ENCODE results near the gene ACTG1.

Gene ACTG1

GRCh38 chr17:81540676-81541027, 28.1 kb upstream of the ACTG1 start:
- H3K27ac ChIP-seq (replicated peaks; ENCODE audit: low read length) = no peak overlapping the region
- H3K4me2 ChIP-seq (ENCODE audit: insufficient read depth, low read length, poor library complexity, severe bottlenecking) = no peak overlapping the region
- H2BK15ac ChIP-seq (ENCODE audit: low read length) = no peak overlapping the region
- no peak overlapping the region for H3K4me3 ChIP-seq (ENCODE audit: low read length in 2 of 2)
- H3K27me3 ChIP-seq (ENCODE audit: control insufficient read depth in 3 of 3, insufficient read depth in 3 of 3, low read depth in 1 of 3, low read length in 3 of 3) = peaks cover 0 to 14% (median 6%) of the 10 kb centered on the region in 3 experiments
- H2AFZ ChIP-seq (ENCODE audit: low read length) = no peak overlapping the region
- no peak for DNase-seq (ENCODE audit: low spot score)
- no peak overlapping the region for H3K4ac ChIP-seq (ENCODE audit: low read length)
- no peak overlapping the region for H2AK5ac ChIP-seq (ENCODE audit: low read depth, low read length)
- no peak overlapping the region for H2BK5ac ChIP-seq (ENCODE audit: low read length)
- no peak overlapping the region for H3K23ac ChIP-seq (ENCODE audit: low read depth, low read length, poor library complexity)
- peaks cover 5% of the 10 kb centered on the region for H3K79me1 ChIP-seq (ENCODE audit: low read depth, low read length)
- H3K36me3 ChIP-seq (replicated peaks in 1 of 2; ENCODE audit: control insufficient read depth in 2 of 2, insufficient read depth in 2 of 2, low read length in 2 of 2) = peaks cover 22 to 56% of the 10 kb centered on the region in 2 donors
- H3K4me1 ChIP-seq (ENCODE audit: control insufficient read depth in 2 of 2, insufficient read depth in 1 of 2, low read depth in 1 of 2, low read length in 2 of 2) = peaks cover 2 to 6% of the 10 kb centered on the region in 2 donors
- no peaks in the 10 kb centered on the region for H3K9me3 ChIP-seq (replicated peaks in 1 of 2; ENCODE audit: control insufficient read depth in 2 of 2, insufficient read depth in 1 of 2, low read depth in 1 of 2, low read length in 2 of 2)
- no CpG with 5 or more reads among the region's 14 CpGs for WGBS, 2 donors (ENCODE audit: extremely low coverage in 2 of 2, insufficient read length in 2 of 2, insufficient replicate concordance in 1 of 2)
- no peak overlapping the region for H2BK12ac ChIP-seq (ENCODE audit: low read length)
- H3K14ac ChIP-seq (ENCODE audit: low read length) = no peak overlapping the region
- no peak overlapping the region for H4K91ac ChIP-seq (ENCODE audit: low read depth, low read length, poor library complexity)
- H4K8ac ChIP-seq (ENCODE audit: low read depth, low read length) = no peak overlapping the region
- H3K18ac ChIP-seq (ENCODE audit: low read length) = no peak overlapping the region
- no peak overlapping the region for H2BK120ac ChIP-seq (ENCODE audit: low read depth, low read length)
- H3K9ac ChIP-seq (ENCODE audit: low read depth, low read length, poor library complexity) = no peak overlapping the region

GRCh38 chr17:81539961-81540675, 27.5 kb upstream of the ACTG1 start:
- no peak overlapping the region for H2AFZ ChIP-seq (ENCODE audit: low read length)
- H3K79me1 ChIP-seq (ENCODE audit: low read depth, low read length) = peaks cover 5% of the 10 kb centered on the region
- H3K9me3 ChIP-seq (replicated peaks in 1 of 2; ENCODE audit: control insufficient read depth in 2 of 2, insufficient read depth in 1 of 2, low read depth in 1 of 2, low read length in 2 of 2) = no peaks in the 10 kb centered on the region
- peaks cover 2 to 6% of the 10 kb centered on the region in 2 donors for H3K4me1 ChIP-seq (ENCODE audit: control insufficient read depth in 2 of 2, insufficient read depth in 1 of 2, low read depth in 1 of 2, low read length in 2 of 2)
- H3K27ac ChIP-seq (replicated peaks; ENCODE audit: low read length) = no peak overlapping the region
- no CpG with 5 or more reads among the region's 28 CpGs for WGBS, 2 donors (ENCODE audit: extremely low coverage in 2 of 2, insufficient read length in 2 of 2, insufficient replicate concordance in 1 of 2)
- H2AK5ac ChIP-seq (ENCODE audit: low read depth, low read length) = no peak overlapping the region
- H3K23ac ChIP-seq (ENCODE audit: low read depth, low read length, poor library complexity) = peak overlapping the region; percentile 65
- no peak overlapping the region for H2BK5ac ChIP-seq (ENCODE audit: low read length)
- H3K4me3 ChIP-seq (ENCODE audit: low read length in 2 of 2) = no peak overlapping the region
- H3K4me2 ChIP-seq (ENCODE audit: insufficient read depth, low read length, poor library complexity, severe bottlenecking) = no peak overlapping the region
- peaks cover 0 to 16% (median 6%) of the 10 kb centered on the region in 3 experiments for H3K27me3 ChIP-seq (ENCODE audit: control insufficient read depth in 3 of 3, insufficient read depth in 3 of 3, low read depth in 1 of 3, low read length in 3 of 3)
- no peak overlapping the region for H3K14ac ChIP-seq (ENCODE audit: low read length)
- no peak overlapping the region for H3K18ac ChIP-seq (ENCODE audit: low read length)
- no peak overlapping the region for H2BK12ac ChIP-seq (ENCODE audit: low read length)
- H3K36me3 ChIP-seq (replicated peaks in 1 of 2; ENCODE audit: control insufficient read depth in 2 of 2, insufficient read depth in 2 of 2, low read length in 2 of 2) = peaks cover 18 to 51% of the 10 kb centered on the region in 2 donors
- no peak overlapping the region for H3K4ac ChIP-seq (ENCODE audit: low read length)
- no peak overlapping the region for H4K8ac ChIP-seq (ENCODE audit: low read depth, low read length)
- DNase-seq (ENCODE audit: low spot score) = no peak
- peak overlapping the region; percentile 17 for H2BK15ac ChIP-seq (ENCODE audit: low read length)
- H4K91ac ChIP-seq (ENCODE audit: low read depth, low read length, poor library complexity) = no peak overlapping the region
- H2BK120ac ChIP-seq (ENCODE audit: low read depth, low read length) = no peak overlapping the region
- peak overlapping the region; percentile 44 for H3K9ac ChIP-seq (ENCODE audit: low read depth, low read length, poor library complexity)

- H3K9ac ChIP-seq (ENCODE audit: low read depth, low read length, poor library complexity) = no peak overlapping the region
Measured at GRCh38 chr17:81539571-81539900, 26.9 kb upstream of the ACTG1 start.

DNA sequence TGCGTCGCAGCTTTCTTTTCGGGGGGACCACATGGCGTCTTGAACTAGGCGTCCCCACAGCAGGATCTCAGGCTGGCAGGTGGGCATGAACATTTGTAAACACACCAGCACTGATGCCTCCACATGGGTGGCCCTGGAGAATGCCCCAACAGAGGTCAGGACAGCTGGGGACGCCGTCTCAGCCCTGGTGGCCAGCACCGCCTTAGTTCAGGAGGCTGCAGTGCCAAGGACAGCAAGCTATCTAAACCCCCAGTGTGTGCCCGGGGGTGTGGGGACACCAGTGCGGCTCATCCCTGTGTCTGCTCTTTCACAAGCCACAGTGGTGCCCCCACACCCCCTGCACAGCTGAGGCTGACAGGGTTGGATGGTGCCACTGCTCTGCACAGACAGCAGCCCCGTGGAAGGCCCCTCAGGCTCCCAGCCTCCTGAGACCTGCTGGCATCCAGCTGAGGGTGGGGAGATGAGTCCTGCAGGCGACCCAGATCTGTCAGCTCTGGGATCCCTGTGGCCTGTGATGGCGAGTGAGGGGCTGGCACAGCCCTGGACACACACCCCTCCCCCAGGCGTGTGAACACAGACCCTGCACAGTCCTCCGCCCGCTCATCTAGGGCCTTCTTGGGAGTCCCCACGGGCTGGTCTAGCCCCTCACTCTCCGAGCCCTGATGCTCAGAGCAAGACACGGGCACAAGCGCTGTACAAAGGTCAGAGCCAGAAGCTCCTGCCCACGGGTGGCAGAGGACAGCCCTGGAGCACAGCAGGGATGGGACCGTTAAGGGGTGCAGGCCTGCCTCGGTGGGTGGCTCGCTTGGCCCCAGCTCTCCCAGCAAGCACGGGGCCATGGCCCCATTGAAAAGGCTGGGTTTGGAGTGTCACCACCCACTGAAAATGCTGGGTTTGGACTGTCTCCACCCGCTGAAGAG, 26.3 kb upstream of the ACTG1 start:
- H2BK5ac ChIP-seq (ENCODE audit: low read length) = no peak overlapping the region
- whole genome bisulfite sequencing, 2 donors (ENCODE audit: extremely low coverage in 2 of 2, insufficient read length in 2 of 2, insufficient replicate concordance in 1 of 2) = no CpG with 5 or more reads among the region's 26 CpGs
- no peak overlapping the region for H3K23ac ChIP-seq (ENCODE audit: low read depth, low read length, poor library complexity)
- H2BK15ac ChIP-seq (ENCODE audit: low read length) = no peak overlapping the region
- no peak overlapping the region for H3K27ac ChIP-seq (replicated peaks; ENCODE audit: low read length)
- peaks cover 5% of the 10 kb centered on the region for H3K79me1 ChIP-seq (ENCODE audit: low read depth, low read length)
- no peak overlapping the region for H4K91ac ChIP-seq (ENCODE audit: low read depth, low read length, poor library complexity)
- no peak overlapping the region for H2BK120ac ChIP-seq (ENCODE audit: low read depth, low read length)
- peak overlapping the region; percentile 27 for H3K14ac ChIP-seq (ENCODE audit: low read length)
- H2AK5ac ChIP-seq (ENCODE audit: low read depth, low read length) = no peak overlapping the region
- H4K8ac ChIP-seq (ENCODE audit: low read depth, low read length) = no peak overlapping the region
- DNase-seq (ENCODE audit: low spot score) = no peak
- peak overlapping the region; percentile 37 for H3K9ac ChIP-seq (ENCODE audit: low read depth, low read length, poor library complexity)
- peaks cover 0 to 16% (median 6%) of the 10 kb centered on the region in 3 experiments for H3K27me3 ChIP-seq (ENCODE audit: control insufficient read depth in 3 of 3, insufficient read depth in 3 of 3, low read depth in 1 of 3, low read length in 3 of 3)
- H3K4me3 ChIP-seq (ENCODE audit: low read length in 2 of 2) = no peak overlapping the region
- no peak overlapping the region for H3K18ac ChIP-seq (ENCODE audit: low read length)
- no peak overlapping the region for H2BK12ac ChIP-seq (ENCODE audit: low read length)
- H3K4me2 ChIP-seq (ENCODE audit: insufficient read depth, low read length, poor library complexity, severe bottlenecking) = no peak overlapping the region
- H2AFZ ChIP-seq (ENCODE audit: low read length) = no peak overlapping the region
- no peaks in the 10 kb centered on the region for H3K9me3 ChIP-seq (replicated peaks in 1 of 2; ENCODE audit: control insufficient read depth in 2 of 2, insufficient read depth in 1 of 2, low read depth in 1 of 2, low read length in 2 of 2)
- H3K4me1 ChIP-seq (ENCODE audit: control insufficient read depth in 2 of 2, insufficient read depth in 1 of 2, low read depth in 1 of 2, low read length in 2 of 2) = peaks cover 2 to 6% of the 10 kb centered on the region in 2 donors
- no peak overlapping the region for H3K4ac ChIP-seq (ENCODE audit: low read length)
- H3K36me3 ChIP-seq (replicated peaks in 1 of 2; ENCODE audit: control insufficient read depth in 2 of 2, insufficient read depth in 2 of 2, low read length in 2 of 2) = peaks cover 13 to 40% of the 10 kb centered on the region in 2 donors

More at GRCh38 chr17:81539571-81539900, 26.9 kb upstream of the ACTG1 start:
- no peak overlapping the region for H4K91ac ChIP-seq (ENCODE audit: low read depth, low read length, poor library complexity)
- H3K27ac ChIP-seq (replicated peaks; ENCODE audit: low read length) = no peak overlapping the region
- H3K36me3 ChIP-seq (replicated peaks in 1 of 2; ENCODE audit: control insufficient read depth in 2 of 2, insufficient read depth in 2 of 2, low read length in 2 of 2) = peaks cover 18 to 46% of the 10 kb centered on the region in 2 donors
- H3K18ac ChIP-seq (ENCODE audit: low read length) = no peak overlapping the region
- H4K8ac ChIP-seq (ENCODE audit: low read depth, low read length) = no peak overlapping the region
- peak overlapping the region; percentile 65 for H3K23ac ChIP-seq (ENCODE audit: low read depth, low read length, poor library complexity)
- H2AK5ac ChIP-seq (ENCODE audit: low read depth, low read length) = no peak overlapping the region
- H2BK12ac ChIP-seq (ENCODE audit: low read length) = no peak overlapping the region
- no peak overlapping the region for H2BK15ac ChIP-seq (ENCODE audit: low read length)
- H3K4ac ChIP-seq (ENCODE audit: low read length) = no peak overlapping the region
- H3K79me1 ChIP-seq (ENCODE audit: low read depth, low read length) = peaks cover 5% of the 10 kb centered on the region
- H3K9me3 ChIP-seq (replicated peaks in 1 of 2; ENCODE audit: control insufficient read depth in 2 of 2, insufficient read depth in 1 of 2, low read depth in 1 of 2, low read length in 2 of 2) = no peaks in the 10 kb centered on the region
- no peak overlapping the region for H2BK120ac ChIP-seq (ENCODE audit: low read depth, low read length)
- H3K4me2 ChIP-seq (ENCODE audit: insufficient read depth, low read length, poor library complexity, severe bottlenecking) = no peak overlapping the region
- H3K14ac ChIP-seq (ENCODE audit: low read length) = peak overlapping the region; percentile 17
- H2AFZ ChIP-seq (ENCODE audit: low read length) = no peak overlapping the region
- peaks cover 0 to 16% (median 6%) of the 10 kb centered on the region in 3 experiments for H3K27me3 ChIP-seq (ENCODE audit: control insufficient read depth in 3 of 3, insufficient read depth in 3 of 3, low read depth in 1 of 3, low read length in 3 of 3)
- no peak for DNase-seq (ENCODE audit: low spot score)
- H3K4me3 ChIP-seq (ENCODE audit: low read length in 2 of 2) = no peak overlapping the region
- H2BK5ac ChIP-seq (ENCODE audit: low read length) = no peak overlapping the region
- WGBS, 2 donors (ENCODE audit: extremely low coverage in 2 of 2, insufficient read length in 2 of 2, insufficient replicate concordance in 1 of 2) = no CpG with 5 or more reads among the region's 10 CpGs
- H3K4me1 ChIP-seq (ENCODE audit: control insufficient read depth in 2 of 2, insufficient read depth in 1 of 2, low read depth in 1 of 2, low read length in 2 of 2) = peaks cover 2 to 6% of the 10 kb centered on the region in 2 donors

Measured in neuronal stem cell (in vitro differentiated cells).